SK-N-SH (cell line): ENCODE results near the gene ODAD2. TPM values are rescaled to one million over a fixed set of nuclear protein-coding genes. Genes with fewer than 3 reads are reported as not detected.

Experiments used
- CTCF ChIA-PET: fragments of 300-600, 350-600 bp; formaldehyde crosslinking; extraction: SDS; loops from one replicate; lab custom pipeline; 2021; lab: Yijun Ruan, JAX
- POLR2A ChIA-PET: fragments of 350-600 bp; sonication (Branson Sonifier 250); formaldehyde crosslinking; extraction: SDS; loops from one replicate; lab custom pipeline; 2020; ENCODE audit warnings: antibody characterized with exemption, inconsistent platforms; lab: Yijun Ruan, JAX
- DNase-seq: peaks from one replicate; pipeline ENCODE4 v3.0.0; 2012
- H2AFZ ChIP-seq: fragments of 200-600 bp; sonication (generic); 2 replicates; pipeline ENCODE4 v1.8.1; 2016; ENCODE audit warnings: antibody characterized with exemption, mild to moderate bottlenecking, low read depth
- H3F3A ChIP-seq: fragments of 200-600 bp; sonication (generic); replicated peaks from 2 replicates; pipeline ENCODE3; 2016; ENCODE audit warnings: antibody characterized with exemption, mild to moderate bottlenecking; ENCODE audit not compliant: insufficient read depth
- H3K27ac ChIP-seq, 2 experiments: fragments of 200-500 bp in 1 of 2; fragments of 200-600 bp in 1 of 2; sonication (Bioruptor generic) in 1 of 2; sonication (generic), shearing (Covaris generic) in 1 of 2; 2 replicates each; pipeline versions ENCODE4 v1.5.1 to v1.6.1; 2014 to 2016; ENCODE audit warnings: low read depth in 2 of 2, inconsistent platforms in 1 of 2, low read length in 1 of 2, mild to moderate bottlenecking in 1 of 2, mixed read lengths in 1 of 2
- H3K27me3 ChIP-seq: fragments of 200-600 bp; sonication (generic), shearing (Covaris generic); 2 replicates; pipeline ENCODE4 v1.6.1; 2016; ENCODE audit warnings: mixed run types; ENCODE audit not compliant: insufficient read depth
- H3K36me3 ChIP-seq, 2 experiments: fragments of 200-500 bp in 1 of 2; fragments of 200-600 bp in 1 of 2; sonication (Bioruptor generic) in 1 of 2; sonication (generic) in 1 of 2; replicated peaks in 1 of 2; 2 replicates each; pipeline versions ENCODE3 to v1.5.1; 2014 to 2016; ENCODE audit warnings: low read length in 1 of 2, mild to moderate bottlenecking in 1 of 2; ENCODE audit not compliant: insufficient read depth in 2 of 2, control insufficient read depth in 1 of 2
- H3K4me1 ChIP-seq, 2 experiments: fragments of 200-500 bp in 1 of 2; fragments of 200-600 bp in 1 of 2; sonication (Bioruptor generic) in 1 of 2; sonication (generic), shearing (Covaris generic) in 1 of 2; 2 replicates each; pipeline versions ENCODE4 v1.5.1 to v1.6.1; 2014 to 2016; ENCODE audit warnings: low read depth in 1 of 2, low read length in 1 of 2, mixed run types in 1 of 2; ENCODE audit not compliant: insufficient read depth in 2 of 2, control insufficient read depth in 1 of 2
- H3K4me2 ChIP-seq: fragments of 200-600 bp; sonication (generic), shearing (Covaris generic); 2 replicates; pipeline ENCODE4 v1.6.1; 2017; ENCODE audit warnings: mixed run types
- H3K4me3 ChIP-seq, 2 experiments: fragments of 200-500 bp in 1 of 2; fragments of 200-600 bp in 1 of 2; sonication (Bioruptor generic) in 1 of 2; sonication (generic), shearing (Covaris generic) in 1 of 2; 2 replicates each; pipeline versions ENCODE4 v1.5.1 to v1.8.1; 2014 to 2016; ENCODE audit warnings: low read depth in 2 of 2, inconsistent platforms in 1 of 2, low read length in 1 of 2, mild to moderate bottlenecking in 1 of 2, mixed read lengths in 1 of 2, moderate library complexity in 1 of 2
- H3K79me2 ChIP-seq: fragments of 200-600 bp; sonication (generic); 2 replicates; pipeline ENCODE4 v1.8.1; 2017; ENCODE audit warnings: mild to moderate bottlenecking; ENCODE audit not compliant: insufficient read depth
- H3K9ac ChIP-seq: fragments of 200-600 bp; sonication (generic); 2 replicates; pipeline ENCODE4 v1.6.1; 2017; ENCODE audit warnings: mixed run types
- H3K9me2 ChIP-seq: fragments of 200-600 bp; sonication (generic); 2 replicates; pipeline ENCODE4 v1.6.1; 2017; ENCODE audit warnings: mixed run types
- H3K9me3 ChIP-seq: fragments of 200-600 bp; sonication (generic); 2 replicates; pipeline ENCODE4 v1.6.1; 2017; ENCODE audit warnings: mixed run types, mild to moderate bottlenecking, moderate library complexity
- H4K20me1 ChIP-seq: fragments of 200-600 bp; sonication (generic); 2 replicates; pipeline ENCODE4 v1.6.1; 2017; ENCODE audit warnings: mild to moderate bottlenecking, mixed run types; ENCODE audit not compliant: insufficient read depth
- ELF1 ChIP-seq: IDR thresholded peaks from 2 replicates; pipeline ENCODE4 v1.4.0; 2012
- EZH2phosphoT487 ChIP-seq: fragments of 200-600 bp; sonication (generic); IDR thresholded peaks from 2 replicates; pipeline ENCODE4 v1.6.1; 2017; ENCODE audit warnings: low read depth, mixed run types, mild to moderate bottlenecking, antibody characterized with exemption, moderate library complexity, borderline replicate concordance
- FOSL2 ChIP-seq: IDR thresholded peaks from 2 replicates; pipeline ENCODE4 v1.4.0; 2012; ENCODE audit warnings: low read depth, mild to moderate bottlenecking, moderate library complexity, borderline replicate concordance
- IRF3 ChIP-seq: fragments of 150-350 bp; IDR thresholded peaks from 2 replicates; pipeline ENCODE4 v1.6.1; 2016; ENCODE audit warnings: mild to moderate bottlenecking, low read depth, low read length
- JUND ChIP-seq: IDR thresholded peaks from 2 replicates; pipeline ENCODE4 v1.4.0; 2012
- MXI1 ChIP-seq: IDR thresholded peaks from 2 replicates; pipeline ENCODE4 v1.6.1; 2012; ENCODE audit warnings: mild to moderate bottlenecking, low read depth, low read length, improper control_type of control experiment
- NRF1 ChIP-seq: IDR thresholded peaks from 2 replicates; pipeline ENCODE4 v1.6.1; 2012; ENCODE audit warnings: low read depth, mild to moderate bottlenecking, low read length
- RFX5 ChIP-seq: IDR thresholded peaks from 2 replicates; pipeline ENCODE4 v1.6.1; 2012; ENCODE audit warnings: mild to moderate bottlenecking, improper control_type of control experiment, low read length
- RXRA ChIP-seq: IDR thresholded peaks from 2 replicates; pipeline ENCODE4 v1.4.0; 2012; ENCODE audit warnings: low read depth, mild to moderate bottlenecking, borderline replicate concordance
- YY1 ChIP-seq: IDR thresholded peaks from 2 replicates; pipeline ENCODE4 v1.4.0; 2012; ENCODE audit warnings: low read depth, mild to moderate bottlenecking
- WGBS: methylation state at CpG from one replicate; pipeline ENCODE4 v1.1.6; 2017; ENCODE audit warnings: low lambda C conversion rate; 5-methylcytosine and 5-hydroxymethylcytosine counted together
- polyA plus RNA-seq, 3 experiments: library from polyadenylated mRNA; depleted of rRNA; stranded (reverse); fragments of >200 nt; gene quantifications; 2 replicates each; pipeline ENCODE4 v1.2.3, GENCODE V29; 2012
- TF ChIP-seq, protein P1 (sequence below): IDR thresholded peaks from 2 replicates; pipeline ENCODE4 v1.4.0; 2012; ENCODE audit warnings: low read depth, borderline replicate concordance
- TF ChIP-seq, protein P2 (sequence below): IDR thresholded peaks from 2 replicates; pipeline ENCODE4; 2012
- TF ChIP-seq, protein P3 (sequence below): IDR thresholded peaks from 2 replicates; pipeline ENCODE4 v1.4.0; 2012; ENCODE audit warnings: low read depth
- TF ChIP-seq, protein P4 (sequence below): fragments of 200-600 bp; sonication (generic); IDR thresholded peaks from 2 replicates; pipeline ENCODE4 v1.6.1; 2017; ENCODE audit warnings: antibody characterized with exemption, mild to moderate bottlenecking, moderate library complexity

The ODAD2 gene
- polyA plus RNA-seq, 1 of the 3 experiments (the other 2 are of a cell fraction), result not detected

DNA sequence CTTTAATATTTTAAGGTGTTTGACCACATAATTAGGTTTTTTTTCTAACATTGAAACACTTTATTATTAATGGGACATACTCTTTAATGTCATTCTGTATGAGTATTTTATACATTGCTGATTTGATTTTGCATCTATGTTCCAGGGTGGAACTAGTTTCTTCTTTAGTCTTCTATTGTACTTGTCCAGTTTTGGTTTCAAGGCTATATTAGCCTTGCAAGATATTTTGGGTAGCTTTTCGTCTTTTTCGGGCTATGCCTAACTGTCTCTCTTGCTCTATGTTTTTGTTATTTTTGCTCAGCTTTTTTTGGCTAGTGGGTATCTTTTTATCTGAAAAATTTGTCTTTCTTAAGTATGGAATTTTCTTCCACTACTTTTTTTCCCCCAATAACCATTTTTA is 214.6 kb downstream of the ODAD2 start:
- DNase-seq, result no peak
- Histone ChIP-seq H3K9me3 (no peaks in the 10 kb centered on the region), H3K9ac (no peak overlapping the region), H3K9me2 (no peaks in the 10 kb centered on the region), H2AFZ (no peak overlapping the region), H3K4me1 (no peaks in the 10 kb centered on the region), H3K4me2 (no peak overlapping the region), H3K36me3 (no peaks in the 10 kb centered on the region), H3K27me3 (peaks cover 7% of the 10 kb centered on the region; the same call in 1 of the 2 replicates), H3K79me2 (no peaks in the 10 kb centered on the region), H3K27ac (no peak overlapping the region), H3K4me3 (no peak overlapping the region), H4K20me1 (no peaks in the 10 kb centered on the region), H3F3A (no peaks in the 10 kb centered on the region)
- 1% methylated on average over 2 of the region's 2 CpGs for WGBS
- TF ChIP-seq RXRA, result no peak
- TF ChIP-seq ELF1, result no peak
- TF ChIP-seq RFX5, result no peak
- TF ChIP-seq YY1, result no peak
- TF ChIP-seq JUND, result no peak
- TF ChIP-seq IRF3, result no peak
- TF ChIP-seq NRF1, result no peak
- TF ChIP-seq MXI1, result no peak
- TF ChIP-seq, protein P1, sequence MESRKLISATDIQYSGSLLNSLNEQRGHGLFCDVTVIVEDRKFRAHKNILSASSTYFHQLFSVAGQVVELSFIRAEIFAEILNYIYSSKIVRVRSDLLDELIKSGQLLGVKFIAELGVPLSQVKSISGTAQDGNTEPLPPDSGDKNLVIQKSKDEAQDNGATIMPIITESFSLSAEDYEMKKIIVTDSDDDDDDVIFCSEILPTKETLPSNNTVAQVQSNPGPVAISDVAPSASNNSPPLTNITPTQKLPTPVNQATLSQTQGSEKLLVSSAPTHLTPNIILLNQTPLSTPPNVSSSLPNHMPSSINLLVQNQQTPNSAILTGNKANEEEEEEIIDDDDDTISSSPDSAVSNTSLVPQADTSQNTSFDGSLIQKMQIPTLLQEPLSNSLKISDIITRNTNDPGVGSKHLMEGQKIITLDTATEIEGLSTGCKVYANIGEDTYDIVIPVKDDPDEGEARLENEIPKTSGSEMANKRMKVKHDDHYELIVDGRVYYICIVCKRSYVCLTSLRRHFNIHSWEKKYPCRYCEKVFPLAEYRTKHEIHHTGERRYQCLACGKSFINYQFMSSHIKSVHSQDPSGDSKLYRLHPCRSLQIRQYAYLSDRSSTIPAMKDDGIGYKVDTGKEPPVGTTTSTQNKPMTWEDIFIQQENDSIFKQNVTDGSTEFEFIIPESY, result no peak
- TF ChIP-seq, protein P2, sequence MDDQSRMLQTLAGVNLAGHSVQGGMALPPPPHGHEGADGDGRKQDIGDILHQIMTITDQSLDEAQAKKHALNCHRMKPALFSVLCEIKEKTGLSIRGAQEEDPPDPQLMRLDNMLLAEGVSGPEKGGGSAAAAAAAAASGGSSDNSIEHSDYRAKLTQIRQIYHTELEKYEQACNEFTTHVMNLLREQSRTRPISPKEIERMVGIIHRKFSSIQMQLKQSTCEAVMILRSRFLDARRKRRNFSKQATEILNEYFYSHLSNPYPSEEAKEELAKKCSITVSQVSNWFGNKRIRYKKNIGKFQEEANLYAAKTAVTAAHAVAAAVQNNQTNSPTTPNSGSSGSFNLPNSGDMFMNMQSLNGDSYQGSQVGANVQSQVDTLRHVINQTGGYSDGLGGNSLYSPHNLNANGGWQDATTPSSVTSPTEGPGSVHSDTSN, result no peak
- TF ChIP-seq EZH2phosphoT487, result no peak
- TF ChIP-seq, protein P3, sequence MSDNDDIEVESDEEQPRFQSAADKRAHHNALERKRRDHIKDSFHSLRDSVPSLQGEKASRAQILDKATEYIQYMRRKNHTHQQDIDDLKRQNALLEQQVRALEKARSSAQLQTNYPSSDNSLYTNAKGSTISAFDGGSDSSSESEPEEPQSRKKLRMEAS, result no peak
- CTCF ChIA-PET, result no interaction called here
- POLR2A ChIA-PET, result no interaction called here

GRCh38 chr10:27783660-27784059 is 215.2 kb downstream of the ODAD2 start:
- H4K20me1 ChIP-seq, result no peaks in the 10 kb centered on the region
- no peak for DNase-seq
- POLR2A ChIA-PET, result no interaction called here
- H3F3A ChIP-seq, result no peaks in the 10 kb centered on the region
- H3K27me3 ChIP-seq, result peaks cover 7% of the 10 kb centered on the region; the same call in 1 of the 2 replicates
- H3K4me3 ChIP-seq, result no peak overlapping the region
- 0% methylated on average over 1 of the region's 1 CpG for WGBS
- TF ChIP-seq, protein P4, sequence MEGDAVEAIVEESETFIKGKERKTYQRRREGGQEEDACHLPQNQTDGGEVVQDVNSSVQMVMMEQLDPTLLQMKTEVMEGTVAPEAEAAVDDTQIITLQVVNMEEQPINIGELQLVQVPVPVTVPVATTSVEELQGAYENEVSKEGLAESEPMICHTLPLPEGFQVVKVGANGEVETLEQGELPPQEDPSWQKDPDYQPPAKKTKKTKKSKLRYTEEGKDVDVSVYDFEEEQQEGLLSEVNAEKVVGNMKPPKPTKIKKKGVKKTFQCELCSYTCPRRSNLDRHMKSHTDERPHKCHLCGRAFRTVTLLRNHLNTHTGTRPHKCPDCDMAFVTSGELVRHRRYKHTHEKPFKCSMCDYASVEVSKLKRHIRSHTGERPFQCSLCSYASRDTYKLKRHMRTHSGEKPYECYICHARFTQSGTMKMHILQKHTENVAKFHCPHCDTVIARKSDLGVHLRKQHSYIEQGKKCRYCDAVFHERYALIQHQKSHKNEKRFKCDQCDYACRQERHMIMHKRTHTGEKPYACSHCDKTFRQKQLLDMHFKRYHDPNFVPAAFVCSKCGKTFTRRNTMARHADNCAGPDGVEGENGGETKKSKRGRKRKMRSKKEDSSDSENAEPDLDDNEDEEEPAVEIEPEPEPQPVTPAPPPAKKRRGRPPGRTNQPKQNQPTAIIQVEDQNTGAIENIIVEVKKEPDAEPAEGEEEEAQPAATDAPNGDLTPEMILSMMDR, result peak; percentile 21; the same call in 1 of the 2 replicates
- no peak for TF ChIP-seq FOSL2
- TF ChIP-seq, all 33 proteins: peak for 1
- H3K9ac ChIP-seq, result no peak overlapping the region
- CTCF ChIA-PET, result no interaction called here
- H3K36me3 ChIP-seq, result no peaks in the 10 kb centered on the region
- H3K4me2 ChIP-seq, result no peak overlapping the region
- no peak overlapping the region for H2AFZ ChIP-seq
- H3K79me2 ChIP-seq, result no peaks in the 10 kb centered on the region
- no peak overlapping the region for H3K27ac ChIP-seq
- no peaks in the 10 kb centered on the region for H3K9me2 ChIP-seq
- H3K4me1 ChIP-seq, result no peaks in the 10 kb centered on the region
- H3K9me3 ChIP-seq, result no peaks in the 10 kb centered on the region
